GM23338 (cell line): ENCODE results near the gene TAF4.

Experiments
- CREB1 ChIP-seq: fragments of 250-450 bp; sonication (Bioruptor Pico); IDR thresholded peaks from 2 replicates; pipeline ENCODE4 v1.5.0; 2020; ENCODE audit warnings: low read depth, mild to moderate bottlenecking, moderate library complexity
- EZH2 ChIP-seq: fragments of 200-600 bp; sonication (generic); IDR thresholded peaks from one replicate; pipeline ENCODE4 v1.8.0; 2017; ENCODE audit warnings: antibody characterized with exemption, mild to moderate bottlenecking, low read depth; ENCODE audit not compliant: unreplicated experiment
- EZH2phosphoT487 ChIP-seq: fragments of 200-600 bp; sonication (generic); IDR thresholded peaks from one replicate; pipeline ENCODE4 v1.8.1; 2018; ENCODE audit warnings: antibody characterized with exemption; ENCODE audit not compliant: unreplicated experiment
- JUNB ChIP-seq: IDR thresholded peaks from one replicate; pipeline ENCODE4 v1.6.1; 2016; ENCODE audit warnings: antibody characterized with exemption; ENCODE audit not compliant: unreplicated experiment
- NANOG ChIP-seq: IDR thresholded peaks from 2 replicates; pipeline ENCODE4 v1.6.1; 2016; ENCODE audit warnings: antibody characterized with exemption, borderline replicate concordance
- POLR2AphosphoS5 ChIP-seq: IDR thresholded peaks from 2 replicates; pipeline ENCODE4 v1.6.1; 2016; ENCODE audit warnings: antibody characterized with exemption, low read depth
- ZNF114 ChIP-seq: fragments of 250-450 bp; sonication (Bioruptor Pico); IDR thresholded peaks from 2 replicates; pipeline ENCODE4 v1.5.0; 2020; ENCODE audit warnings: mild to moderate bottlenecking, moderate library complexity
- ZNF331 ChIP-seq: fragments of 250-450 bp; sonication (Bioruptor Pico); IDR thresholded peaks from 2 replicates; pipeline ENCODE4 v1.5.0; 2020; ENCODE audit warnings: low read depth, mild to moderate bottlenecking, moderate library complexity
- TF ChIP-seq, protein P1 (sequence below), 2 experiments: fragments of 200-600 bp in 1 of 2; sonication (generic) in 1 of 2; conservative IDR thresholded peaks; 2 replicates each; pipeline versions ENCODE4 v1.5.1 to v1.6.1; 2016 to 2017; ENCODE audit warnings: antibody characterized with exemption in 2 of 2, low read depth in 2 of 2, mild to moderate bottlenecking in 2 of 2, moderate library complexity in 1 of 2
- TF ChIP-seq, protein P2 (sequence below): fragments of 250-450 bp; sonication (Bioruptor Pico); IDR thresholded peaks from 2 replicates; pipeline ENCODE4 v1.5.0; 2020; ENCODE audit warnings: mild to moderate bottlenecking, moderate library complexity
- TF ChIP-seq, protein P3 (sequence below): IDR thresholded peaks from one replicate; pipeline ENCODE4 v1.6.1; 2018; ENCODE audit warnings: antibody characterized with exemption; ENCODE audit not compliant: unreplicated experiment
- TF ChIP-seq, protein P4 (sequence below): IDR thresholded peaks from 2 replicates; pipeline ENCODE4 v1.6.1; 2016; ENCODE audit warnings: antibody characterized with exemption

DNA sequence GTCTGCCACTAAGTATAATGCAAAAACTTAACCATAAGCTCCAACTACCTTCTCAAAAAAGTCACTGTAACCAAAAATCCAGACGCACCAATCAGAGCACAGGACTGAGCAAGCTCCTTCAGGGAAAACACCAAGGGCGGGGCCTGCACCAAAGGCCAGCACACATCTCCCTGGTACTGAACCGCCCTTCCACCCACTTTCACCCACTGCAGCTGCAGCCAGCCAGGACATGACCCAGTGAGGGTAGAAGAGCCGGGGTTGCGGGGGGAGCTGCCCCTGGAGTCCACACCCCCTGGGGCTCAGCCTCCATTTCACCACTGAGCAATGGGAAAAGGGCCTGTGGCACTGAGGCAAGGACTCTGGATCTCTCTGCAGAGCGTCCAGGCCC is 54.3 kb downstream of the TAF4 start:
- no peak for TF ChIP-seq EZH2phosphoT487
- TF ChIP-seq, protein P1, sequence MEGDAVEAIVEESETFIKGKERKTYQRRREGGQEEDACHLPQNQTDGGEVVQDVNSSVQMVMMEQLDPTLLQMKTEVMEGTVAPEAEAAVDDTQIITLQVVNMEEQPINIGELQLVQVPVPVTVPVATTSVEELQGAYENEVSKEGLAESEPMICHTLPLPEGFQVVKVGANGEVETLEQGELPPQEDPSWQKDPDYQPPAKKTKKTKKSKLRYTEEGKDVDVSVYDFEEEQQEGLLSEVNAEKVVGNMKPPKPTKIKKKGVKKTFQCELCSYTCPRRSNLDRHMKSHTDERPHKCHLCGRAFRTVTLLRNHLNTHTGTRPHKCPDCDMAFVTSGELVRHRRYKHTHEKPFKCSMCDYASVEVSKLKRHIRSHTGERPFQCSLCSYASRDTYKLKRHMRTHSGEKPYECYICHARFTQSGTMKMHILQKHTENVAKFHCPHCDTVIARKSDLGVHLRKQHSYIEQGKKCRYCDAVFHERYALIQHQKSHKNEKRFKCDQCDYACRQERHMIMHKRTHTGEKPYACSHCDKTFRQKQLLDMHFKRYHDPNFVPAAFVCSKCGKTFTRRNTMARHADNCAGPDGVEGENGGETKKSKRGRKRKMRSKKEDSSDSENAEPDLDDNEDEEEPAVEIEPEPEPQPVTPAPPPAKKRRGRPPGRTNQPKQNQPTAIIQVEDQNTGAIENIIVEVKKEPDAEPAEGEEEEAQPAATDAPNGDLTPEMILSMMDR (conservative IDR thresholded peaks at IDR 0.05; ENCODE audit: low read depth in 2 of 2): no peak
- no peak for TF ChIP-seq POLR2AphosphoS5
- TF ChIP-seq CREB1 (CRISPR knock-in tag): no peak
- TF ChIP-seq JUNB: no peak
- TF ChIP-seq, protein P2, sequence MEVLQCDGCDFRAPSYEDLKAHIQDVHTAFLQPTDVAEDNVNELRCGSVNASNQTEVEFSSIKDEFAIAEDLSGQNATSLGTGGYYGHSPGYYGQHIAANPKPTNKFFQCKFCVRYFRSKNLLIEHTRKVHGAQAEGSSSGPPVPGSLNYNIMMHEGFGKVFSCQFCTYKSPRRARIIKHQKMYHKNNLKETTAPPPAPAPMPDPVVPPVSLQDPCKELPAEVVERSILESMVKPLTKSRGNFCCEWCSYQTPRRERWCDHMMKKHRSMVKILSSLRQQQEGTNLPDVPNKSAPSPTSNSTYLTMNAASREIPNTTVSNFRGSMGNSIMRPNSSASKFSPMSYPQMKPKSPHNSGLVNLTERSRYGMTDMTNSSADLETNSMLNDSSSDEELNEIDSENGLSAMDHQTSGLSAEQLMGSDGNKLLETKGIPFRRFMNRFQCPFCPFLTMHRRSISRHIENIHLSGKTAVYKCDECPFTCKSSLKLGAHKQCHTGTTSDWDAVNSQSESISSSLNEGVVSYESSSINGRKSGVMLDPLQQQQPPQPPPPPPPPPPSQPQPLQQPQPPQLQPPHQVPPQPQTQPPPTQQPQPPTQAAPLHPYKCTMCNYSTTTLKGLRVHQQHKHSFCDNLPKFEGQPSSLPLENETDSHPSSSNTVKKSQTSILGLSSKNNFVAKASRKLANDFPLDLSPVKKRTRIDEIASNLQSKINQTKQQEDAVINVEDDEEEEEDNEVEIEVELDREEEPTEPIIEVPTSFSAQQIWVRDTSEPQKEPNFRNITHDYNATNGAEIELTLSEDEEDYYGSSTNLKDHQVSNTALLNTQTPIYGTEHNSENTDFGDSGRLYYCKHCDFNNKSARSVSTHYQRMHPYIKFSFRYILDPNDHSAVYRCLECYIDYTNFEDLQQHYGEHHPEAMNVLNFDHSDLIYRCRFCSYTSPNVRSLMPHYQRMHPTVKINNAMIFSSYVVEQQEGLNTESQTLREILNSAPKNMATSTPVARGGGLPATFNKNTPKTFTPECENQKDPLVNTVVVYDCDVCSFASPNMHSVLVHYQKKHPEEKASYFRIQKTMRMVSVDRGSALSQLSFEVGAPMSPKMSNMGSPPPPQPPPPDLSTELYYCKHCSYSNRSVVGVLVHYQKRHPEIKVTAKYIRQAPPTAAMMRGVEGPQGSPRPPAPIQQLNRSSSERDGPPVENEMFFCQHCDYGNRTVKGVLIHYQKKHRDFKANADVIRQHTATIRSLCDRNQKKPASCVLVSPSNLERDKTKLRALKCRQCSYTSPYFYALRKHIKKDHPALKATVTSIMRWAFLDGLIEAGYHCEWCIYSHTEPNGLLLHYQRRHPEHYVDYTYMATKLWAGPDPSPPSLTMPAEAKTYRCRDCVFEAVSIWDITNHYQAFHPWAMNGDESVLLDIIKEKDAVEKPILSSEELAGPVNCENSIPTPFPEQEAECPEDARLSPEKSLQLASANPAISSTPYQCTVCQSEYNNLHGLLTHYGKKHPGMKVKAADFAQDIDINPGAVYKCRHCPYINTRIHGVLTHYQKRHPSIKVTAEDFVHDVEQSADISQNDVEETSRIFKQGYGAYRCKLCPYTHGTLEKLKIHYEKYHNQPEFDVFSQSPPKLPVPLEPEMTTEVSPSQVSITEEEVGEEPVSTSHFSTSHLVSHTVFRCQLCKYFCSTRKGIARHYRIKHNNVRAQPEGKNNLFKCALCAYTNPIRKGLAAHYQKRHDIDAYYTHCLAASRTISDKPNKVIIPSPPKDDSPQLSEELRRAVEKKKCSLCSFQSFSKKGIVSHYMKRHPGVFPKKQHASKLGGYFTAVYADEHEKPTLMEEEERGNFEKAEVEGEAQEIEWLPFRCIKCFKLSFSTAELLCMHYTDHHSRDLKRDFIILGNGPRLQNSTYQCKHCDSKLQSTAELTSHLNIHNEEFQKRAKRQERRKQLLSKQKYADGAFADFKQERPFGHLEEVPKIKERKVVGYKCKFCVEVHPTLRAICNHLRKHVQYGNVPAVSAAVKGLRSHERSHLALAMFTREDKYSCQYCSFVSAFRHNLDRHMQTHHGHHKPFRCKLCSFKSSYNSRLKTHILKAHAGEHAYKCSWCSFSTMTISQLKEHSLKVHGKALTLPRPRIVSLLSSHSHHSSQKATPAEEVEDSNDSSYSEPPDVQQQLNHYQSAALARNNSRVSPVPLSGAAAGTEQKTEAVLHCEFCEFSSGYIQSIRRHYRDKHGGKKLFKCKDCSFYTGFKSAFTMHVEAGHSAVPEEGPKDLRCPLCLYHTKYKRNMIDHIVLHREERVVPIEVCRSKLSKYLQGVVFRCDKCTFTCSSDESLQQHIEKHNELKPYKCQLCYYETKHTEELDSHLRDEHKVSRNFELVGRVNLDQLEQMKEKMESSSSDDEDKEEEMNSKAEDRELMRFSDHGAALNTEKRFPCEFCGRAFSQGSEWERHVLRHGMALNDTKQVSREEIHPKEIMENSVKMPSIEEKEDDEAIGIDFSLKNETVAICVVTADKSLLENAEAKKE: no peak
- no peak for TF ChIP-seq EZH2
- TF ChIP-seq, protein P3, sequence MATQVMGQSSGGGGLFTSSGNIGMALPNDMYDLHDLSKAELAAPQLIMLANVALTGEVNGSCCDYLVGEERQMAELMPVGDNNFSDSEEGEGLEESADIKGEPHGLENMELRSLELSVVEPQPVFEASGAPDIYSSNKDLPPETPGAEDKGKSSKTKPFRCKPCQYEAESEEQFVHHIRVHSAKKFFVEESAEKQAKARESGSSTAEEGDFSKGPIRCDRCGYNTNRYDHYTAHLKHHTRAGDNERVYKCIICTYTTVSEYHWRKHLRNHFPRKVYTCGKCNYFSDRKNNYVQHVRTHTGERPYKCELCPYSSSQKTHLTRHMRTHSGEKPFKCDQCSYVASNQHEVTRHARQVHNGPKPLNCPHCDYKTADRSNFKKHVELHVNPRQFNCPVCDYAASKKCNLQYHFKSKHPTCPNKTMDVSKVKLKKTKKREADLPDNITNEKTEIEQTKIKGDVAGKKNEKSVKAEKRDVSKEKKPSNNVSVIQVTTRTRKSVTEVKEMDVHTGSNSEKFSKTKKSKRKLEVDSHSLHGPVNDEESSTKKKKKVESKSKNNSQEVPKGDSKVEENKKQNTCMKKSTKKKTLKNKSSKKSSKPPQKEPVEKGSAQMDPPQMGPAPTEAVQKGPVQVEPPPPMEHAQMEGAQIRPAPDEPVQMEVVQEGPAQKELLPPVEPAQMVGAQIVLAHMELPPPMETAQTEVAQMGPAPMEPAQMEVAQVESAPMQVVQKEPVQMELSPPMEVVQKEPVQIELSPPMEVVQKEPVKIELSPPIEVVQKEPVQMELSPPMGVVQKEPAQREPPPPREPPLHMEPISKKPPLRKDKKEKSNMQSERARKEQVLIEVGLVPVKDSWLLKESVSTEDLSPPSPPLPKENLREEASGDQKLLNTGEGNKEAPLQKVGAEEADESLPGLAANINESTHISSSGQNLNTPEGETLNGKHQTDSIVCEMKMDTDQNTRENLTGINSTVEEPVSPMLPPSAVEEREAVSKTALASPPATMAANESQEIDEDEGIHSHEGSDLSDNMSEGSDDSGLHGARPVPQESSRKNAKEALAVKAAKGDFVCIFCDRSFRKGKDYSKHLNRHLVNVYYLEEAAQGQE: no peak
- no peak for TF ChIP-seq ZNF331 (CRISPR knock-in tag)
- TF ChIP-seq, protein P4, sequence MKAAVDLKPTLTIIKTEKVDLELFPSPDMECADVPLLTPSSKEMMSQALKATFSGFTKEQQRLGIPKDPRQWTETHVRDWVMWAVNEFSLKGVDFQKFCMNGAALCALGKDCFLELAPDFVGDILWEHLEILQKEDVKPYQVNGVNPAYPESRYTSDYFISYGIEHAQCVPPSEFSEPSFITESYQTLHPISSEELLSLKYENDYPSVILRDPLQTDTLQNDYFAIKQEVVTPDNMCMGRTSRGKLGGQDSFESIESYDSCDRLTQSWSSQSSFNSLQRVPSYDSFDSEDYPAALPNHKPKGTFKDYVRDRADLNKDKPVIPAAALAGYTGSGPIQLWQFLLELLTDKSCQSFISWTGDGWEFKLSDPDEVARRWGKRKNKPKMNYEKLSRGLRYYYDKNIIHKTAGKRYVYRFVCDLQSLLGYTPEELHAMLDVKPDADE: no peak
- no peak for TF ChIP-seq ZNF114 (CRISPR knock-in tag)
- TF ChIP-seq NANOG: no peak
